GM21786 (cell line): Measurements from ENCODE around the gene ARID2.

Experiments used
- ATAC-seq: cut with Tn5 transposase; IDR thresholded peaks from one replicate; pipeline ENCODE4 v1.9.1; 2021; ENCODE audit not compliant: unreplicated experiment

ARID2 gene

DNA sequence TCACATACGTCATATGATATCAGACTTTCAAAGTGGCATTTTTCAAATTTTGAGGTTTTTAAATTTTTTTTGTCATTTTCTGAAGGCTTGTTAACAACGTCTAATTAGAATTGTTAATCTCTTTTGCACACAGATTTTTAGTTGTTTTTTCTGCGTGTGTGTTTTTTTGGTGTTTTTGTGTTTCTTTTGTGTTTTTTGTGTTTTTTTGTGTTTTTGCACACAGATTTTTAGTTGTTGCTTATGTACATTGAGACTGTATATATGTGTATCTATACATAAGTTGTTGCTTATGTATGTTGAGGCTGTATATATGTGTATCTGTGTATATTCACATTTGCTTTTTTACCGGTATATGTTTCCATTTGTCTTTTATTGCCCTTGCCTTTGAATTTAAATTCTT lies 30.8 kb downstream of the ARID2 start:
- ATAC-seq, result no peak

DNA sequence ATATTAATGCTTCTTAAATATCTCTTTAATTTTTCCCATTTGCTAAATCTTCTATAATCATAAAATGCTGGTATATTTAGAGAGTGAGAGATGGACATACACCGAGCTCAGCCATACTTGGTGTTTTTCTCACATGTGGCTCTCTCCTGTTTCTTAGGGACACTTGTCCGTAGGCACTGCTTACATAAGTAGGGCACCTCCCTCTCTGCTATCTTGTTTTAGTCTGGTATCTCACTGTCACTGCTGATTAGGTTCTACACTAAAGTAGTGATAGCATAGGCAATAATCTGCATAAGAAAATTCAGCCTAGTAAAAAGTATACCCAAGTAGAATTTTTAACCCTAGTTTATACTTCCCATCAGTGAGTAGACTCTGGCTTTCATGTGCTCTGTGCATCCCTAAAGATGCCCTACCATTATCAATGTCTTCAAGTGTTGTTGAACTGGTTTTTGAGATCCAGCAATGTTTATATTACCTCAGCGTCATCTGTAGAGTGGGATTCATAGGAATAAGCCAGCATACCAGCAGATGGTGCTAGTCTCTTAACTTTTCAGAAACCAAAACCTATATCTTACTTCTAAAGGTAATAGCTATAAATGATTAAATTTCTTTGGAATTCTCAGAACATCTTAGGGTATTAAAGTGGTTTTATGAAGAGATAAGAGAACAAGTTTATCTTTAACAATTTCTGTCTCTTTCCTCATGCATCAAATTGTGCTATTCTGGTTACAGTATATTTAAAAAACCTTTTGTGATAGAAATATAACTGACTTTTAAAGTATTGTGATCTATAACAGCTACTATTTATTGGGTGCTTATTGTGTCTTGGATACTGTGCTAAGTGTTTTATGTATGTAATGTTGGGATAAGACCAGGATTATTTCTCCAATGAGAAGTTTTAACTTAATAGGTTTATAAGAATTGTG lies 32.9 kb downstream of the ARID2 start:
- ATAC-seq, result peak; percentile 58

DNA sequence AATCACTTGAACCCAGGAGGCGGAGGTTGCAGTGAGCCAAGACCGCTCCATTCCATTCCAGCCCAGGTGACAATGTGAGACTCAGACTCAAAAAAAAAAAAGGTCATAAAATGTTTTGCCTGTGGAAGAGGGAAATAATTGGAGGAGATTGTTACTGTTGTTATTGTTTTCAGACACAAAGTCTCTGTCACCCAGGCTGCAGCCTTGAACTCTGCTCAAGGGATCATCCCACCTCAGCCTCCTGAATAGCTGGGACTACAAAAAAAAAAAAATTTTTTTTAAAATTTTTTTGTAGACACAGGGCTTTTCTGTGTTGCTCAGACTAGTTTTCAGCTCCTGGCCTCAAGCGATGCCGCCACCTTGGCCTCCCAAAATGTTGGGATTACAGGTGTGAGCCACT lies 33.9 kb downstream of the ARID2 start:
- ATAC-seq, result no peak

DNA sequence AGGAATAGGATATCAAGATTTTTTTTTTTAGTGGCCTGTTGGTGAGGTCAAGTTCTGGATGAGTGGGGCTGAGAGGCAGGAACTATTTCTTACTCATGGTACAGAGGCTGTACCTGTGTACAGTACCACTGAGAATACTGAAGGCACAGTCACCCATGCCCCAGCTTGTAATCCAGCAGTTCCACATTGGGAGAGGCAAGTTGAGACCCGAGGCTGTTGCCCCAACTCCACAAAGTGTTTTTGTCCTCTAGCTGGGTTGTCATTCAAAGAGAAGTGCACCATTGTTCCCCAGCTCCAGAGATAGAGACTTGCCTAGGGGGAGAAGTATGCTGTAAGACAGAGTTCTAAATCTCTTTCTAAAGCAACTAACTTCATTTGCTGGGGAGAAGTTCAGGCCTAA lies 38.7 kb downstream of the ARID2 start:
- ATAC-seq, result no peak

DNA sequence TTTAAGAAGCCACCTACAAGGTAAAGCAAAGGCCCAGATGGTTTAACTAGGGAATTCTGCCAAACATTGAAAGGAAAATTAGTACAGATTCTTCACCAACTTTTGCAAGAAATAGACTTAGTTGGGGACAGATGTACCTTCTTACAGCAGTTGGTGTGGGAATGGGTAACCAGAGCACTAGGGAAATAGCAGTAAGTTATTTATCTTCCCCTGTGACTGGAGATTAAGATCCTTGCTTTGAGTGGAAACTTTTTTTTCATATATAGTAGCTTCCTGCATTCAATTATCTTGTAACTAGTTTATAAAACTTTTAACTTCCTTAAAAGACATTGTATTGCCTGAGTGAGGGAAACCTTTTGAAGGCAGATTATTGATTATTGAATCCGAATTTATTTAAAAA lies 44.2 kb downstream of the ARID2 start:
- no peak for ATAC-seq

DNA sequence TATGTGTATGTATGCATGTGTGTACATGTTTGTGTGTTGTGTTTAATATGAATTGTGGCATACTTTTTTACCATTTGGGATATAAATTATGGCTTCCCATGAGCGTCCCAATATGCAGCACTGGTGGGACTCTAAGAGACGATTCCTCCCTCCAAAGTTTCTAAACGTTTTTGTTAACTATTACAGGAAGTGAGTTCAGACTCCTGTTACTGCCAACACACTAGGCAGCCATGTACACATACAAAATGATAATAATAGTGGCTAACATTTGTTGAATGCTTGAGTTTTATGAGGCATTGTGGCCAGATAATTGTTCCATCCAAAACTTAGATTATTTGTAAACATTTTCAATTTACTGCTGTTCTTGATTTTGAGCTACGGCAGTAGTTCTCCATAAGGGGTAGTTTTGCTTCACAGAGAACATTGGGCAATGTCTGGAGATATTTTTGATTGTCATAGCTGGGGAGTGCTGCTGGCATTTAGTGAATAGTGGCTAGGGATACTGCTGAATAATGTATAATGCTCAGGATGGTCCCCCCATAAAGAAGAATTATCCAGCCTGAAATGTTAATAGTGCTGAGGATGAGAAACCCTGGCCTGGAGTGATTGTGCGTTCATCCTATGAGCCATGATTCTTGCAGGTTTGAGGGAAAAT lies 45.1 kb downstream of the ARID2 start:
- ATAC-seq, result no peak

DNA sequence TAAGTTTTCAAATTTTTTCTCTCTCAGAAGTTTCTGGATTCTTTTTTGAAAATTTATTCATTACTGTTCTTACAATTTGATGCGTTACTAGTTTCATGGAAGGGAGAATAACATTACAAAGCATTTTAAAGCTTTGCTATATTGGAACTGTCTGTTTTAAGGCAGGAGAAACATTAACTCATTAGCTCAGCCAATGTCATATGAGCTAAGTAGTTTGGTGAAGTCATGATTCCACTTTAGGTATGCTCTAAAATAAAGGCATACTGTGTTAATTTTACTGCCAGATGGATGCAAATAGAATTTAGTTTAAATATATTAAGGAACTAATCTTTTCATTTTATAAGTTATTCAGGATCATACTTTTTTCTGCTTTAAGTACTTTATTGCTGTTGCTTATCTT lies 46.0 kb downstream of the ARID2 start:
- ATAC-seq, result no peak

DNA sequence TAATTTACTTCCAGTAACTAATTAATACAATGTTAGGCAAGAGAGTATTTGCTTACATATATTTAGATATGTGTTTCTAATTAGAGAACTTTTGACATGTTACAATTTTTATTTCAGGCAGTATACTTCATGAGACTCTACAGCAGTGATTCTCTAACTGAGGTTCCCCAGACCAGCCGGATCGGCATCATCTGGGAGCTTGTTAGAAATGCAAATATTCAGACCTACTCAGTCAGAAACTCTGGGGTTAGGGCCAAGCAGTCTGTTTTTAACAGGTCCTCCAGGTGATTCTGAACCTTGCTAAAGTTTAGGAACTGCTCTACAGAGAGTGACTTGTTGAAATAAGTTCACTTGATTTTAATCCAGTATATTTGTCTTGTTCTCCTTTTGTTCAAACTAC lies 46.5 kb downstream of the ARID2 start:
- no peak for ATAC-seq

DNA sequence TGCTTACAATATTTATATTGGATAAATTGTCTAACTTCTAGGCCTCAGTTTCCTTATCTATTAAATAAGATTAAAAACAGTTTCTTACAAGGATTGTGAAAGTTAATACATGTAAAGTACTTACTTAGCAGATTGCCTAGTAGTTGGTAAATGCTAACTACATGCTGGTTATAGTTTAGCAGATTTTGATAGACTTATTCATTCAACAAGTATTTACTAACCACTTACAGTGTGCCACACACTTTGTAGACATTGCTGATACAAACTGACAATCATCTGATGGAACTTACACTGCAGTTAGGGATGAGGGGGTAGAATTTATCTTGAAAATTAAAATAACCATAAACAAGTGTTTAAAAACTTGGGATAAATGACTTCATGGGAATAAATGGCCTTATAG lies 50.4 kb downstream of the ARID2 start:
- no peak for ATAC-seq

DNA sequence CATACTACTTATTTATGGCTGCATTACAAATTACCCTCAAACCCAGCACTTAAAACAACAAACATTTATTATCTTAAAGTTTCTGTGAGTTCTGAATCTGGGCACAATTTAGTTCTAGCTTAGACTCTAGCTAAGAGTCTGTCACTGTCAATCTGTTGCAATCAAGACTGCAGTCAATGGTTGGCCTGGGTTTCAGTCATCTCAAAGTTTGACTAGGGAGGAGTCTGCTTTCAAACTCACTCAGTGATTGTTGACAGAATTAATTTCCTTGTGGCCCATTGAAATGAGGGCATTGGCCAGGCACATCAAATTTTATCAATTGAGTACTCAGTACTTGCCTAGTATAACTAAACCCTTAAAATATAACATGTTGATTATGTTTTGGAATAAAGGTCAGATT lies 51.6 kb downstream of the ARID2 start:
- no peak for ATAC-seq

DNA sequence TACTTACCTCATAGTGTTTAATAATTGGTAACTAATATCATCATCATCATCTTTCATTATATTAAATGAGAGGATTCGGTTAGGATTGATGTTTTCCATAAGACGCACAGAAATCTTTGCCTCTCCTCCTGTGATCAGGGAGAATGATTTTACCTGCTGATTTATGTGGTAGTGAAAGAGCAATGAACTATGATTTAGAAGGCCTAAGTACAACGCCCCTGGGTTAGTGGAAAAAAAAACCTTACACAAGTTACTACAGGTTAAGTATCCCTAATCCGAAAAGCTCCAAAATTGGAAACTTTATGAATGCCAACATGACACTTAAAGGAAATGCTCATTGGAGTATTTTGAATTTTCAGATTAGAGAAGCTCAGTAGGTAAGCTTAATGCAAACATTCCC lies 55.8 kb downstream of the ARID2 start:
- ATAC-seq, result no peak

DNA sequence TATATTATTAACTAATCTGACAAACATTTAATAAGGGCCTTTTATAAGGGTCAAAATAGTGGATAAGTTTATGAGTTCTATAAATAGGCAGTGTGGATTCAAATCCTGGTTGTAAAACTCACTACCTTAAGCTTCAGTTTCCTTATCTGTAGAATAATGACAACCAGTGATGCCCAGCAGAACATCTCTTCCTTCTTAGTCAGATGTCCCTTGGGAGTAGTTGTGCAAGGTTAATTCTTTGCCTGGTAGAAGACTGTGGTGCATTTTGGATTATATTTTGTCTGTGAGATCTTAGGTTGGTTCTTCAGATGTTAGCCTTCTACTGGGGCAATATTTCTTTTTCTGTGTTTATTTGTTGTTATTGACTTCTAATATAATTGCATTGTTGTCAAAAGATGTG lies 59.5 kb downstream of the ARID2 start:
- peak; percentile 53 for ATAC-seq

DNA sequence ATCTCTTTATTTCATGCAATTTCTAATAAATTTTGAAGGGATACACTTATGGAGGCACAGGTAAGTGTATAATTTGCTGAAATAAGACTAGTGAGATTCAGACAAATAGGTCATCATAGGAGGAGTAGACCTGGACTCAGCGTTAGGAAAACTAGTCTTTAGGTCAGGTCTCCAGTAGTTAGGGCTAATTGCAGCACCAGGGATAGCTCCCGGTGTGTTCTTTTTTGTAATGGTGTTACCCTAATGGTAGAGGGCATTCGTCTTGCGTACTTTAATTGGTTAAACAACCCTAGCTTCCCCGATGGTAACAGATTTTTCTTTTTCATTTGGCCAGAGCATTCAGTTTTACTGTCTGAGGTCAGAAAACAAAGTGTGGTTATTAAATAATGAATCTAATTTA lies 64.9 kb downstream of the ARID2 start:
- no peak for ATAC-seq

DNA sequence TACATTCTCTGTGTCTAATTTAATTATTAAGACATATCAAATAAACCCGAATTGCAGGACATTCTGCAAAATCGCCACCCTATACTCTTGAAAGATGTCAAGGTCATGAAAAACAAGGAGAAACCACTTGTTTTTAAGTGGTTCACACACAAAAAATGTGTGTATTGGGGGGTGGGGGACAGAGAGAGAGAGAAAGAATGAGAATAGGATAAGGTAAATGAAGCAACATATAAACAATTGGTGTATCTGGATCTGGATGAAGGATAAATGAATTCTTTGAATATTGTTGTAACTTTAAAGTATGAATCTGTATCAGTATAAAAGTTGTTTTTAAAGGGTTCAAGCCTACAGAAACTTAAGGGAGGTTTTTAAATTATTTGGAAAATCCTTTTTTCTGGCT lies 72.1 kb downstream of the ARID2 start:
- ATAC-seq, result no peak

DNA sequence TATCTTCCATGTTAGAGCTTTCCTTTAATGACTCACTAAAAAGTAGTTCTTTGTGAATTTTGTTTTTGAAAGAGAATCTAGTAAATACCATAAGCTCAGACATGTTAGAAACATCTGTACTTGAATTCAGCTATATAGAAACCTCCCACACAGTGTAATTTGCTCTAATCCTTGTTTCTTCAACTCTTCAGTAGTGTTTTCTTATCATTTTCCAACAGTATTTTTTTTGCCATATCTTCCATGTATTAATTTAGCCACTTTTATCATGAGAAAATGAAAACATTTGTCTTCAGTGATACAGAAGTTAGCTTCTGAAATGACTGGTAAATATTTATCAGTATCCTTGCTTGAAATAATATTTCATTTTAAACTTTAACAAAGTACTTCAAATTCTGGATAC lies 73.6 kb downstream of the ARID2 start:
- no peak for ATAC-seq

DNA sequence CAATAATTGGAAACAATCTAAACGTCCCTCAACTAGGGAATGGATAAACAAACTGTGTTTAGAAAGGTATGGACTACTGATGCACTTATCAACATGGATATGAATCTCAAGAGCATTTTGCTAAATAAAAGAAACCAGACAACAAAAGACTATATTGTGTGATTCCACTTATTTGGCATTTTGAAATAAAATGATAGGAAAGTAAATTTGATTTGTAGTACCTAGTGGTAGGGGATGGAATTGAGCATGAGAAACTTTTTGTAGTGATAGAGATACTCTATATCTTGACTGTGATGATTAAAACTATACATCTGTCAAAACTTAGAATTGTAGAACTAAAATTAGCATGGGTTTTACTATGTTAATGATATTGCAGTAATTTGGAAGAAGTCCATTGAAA lies 87.1 kb downstream of the ARID2 start:
- ATAC-seq, result no peak

DNA sequence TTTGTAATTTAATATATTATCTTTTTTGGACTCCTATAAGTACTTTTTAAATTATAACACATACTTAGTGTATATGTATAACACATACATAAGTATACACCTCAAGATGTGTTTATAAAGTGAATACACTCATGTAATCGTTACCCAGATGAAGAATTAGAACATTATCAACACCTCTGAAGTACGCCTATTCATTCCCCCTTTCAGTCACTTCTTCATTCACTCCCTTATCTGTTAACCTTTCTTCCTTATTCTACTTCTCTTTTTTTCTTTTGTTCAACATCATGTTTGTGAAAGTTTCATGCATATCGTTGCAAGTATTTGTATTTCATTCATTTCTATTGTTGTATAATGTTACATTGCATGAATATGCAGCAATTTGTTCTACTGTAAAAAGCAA lies 98.5 kb downstream of the ARID2 start:
- ATAC-seq, result no peak

DNA sequence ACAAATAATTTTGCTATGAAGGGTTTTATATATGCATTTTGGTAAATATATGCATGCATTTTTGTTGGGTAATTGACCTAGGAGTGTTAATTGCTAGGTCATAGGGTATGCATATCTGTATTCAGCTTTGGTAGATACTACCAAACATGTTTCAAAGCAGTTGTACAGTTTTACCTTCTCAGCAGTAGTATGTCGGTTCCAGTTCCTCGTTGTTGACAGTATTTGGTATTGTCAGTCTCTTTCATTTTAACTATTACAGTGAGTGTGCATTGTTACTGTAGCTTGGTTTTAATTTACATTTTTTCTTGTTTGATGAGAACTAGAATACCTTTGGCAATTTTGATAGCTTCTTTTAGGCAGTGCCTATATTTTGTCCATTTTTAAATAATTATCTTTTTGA lies 98.9 kb downstream of the ARID2 start:
- ATAC-seq, result no peak

DNA sequence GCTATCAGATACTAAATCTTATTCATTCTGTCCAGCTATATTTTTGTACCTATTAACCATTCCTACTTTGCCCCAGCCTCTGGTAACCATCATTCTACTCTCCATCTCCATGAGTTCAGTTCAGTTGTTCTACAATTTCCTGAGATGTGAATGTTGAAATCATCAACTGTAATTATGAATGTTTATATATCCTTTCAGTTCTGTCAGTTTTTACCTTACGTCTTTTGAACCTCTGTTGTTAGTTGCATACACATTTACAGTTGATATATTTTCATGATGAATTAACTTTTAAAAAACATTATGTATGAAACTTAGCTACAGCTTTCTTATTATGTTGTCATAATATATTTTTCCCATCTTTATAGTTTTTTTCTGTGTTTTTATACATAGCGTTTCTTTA lies 102.1 kb downstream of the ARID2 start:
- no peak for ATAC-seq

DNA sequence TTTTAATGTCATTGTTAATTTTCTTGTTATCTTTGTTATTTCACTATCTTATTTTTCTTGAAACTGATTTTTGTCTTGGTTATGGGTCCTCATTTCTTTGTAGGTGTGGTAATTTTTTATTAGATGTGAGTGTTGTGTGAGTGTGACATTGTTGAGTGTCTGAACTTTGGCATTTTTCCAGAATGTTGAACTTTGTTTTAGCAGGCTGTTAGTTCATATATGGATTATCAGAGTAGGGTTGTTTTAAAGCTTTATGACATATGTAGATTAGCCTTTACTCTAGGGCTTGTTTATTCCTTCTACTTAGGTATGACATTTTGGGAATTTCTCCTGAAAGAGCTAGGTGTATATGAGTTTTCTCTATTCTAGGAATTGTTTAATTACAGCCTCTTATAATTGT lies 103.9 kb downstream of the ARID2 start:
- ATAC-seq, result no peak

DNA sequence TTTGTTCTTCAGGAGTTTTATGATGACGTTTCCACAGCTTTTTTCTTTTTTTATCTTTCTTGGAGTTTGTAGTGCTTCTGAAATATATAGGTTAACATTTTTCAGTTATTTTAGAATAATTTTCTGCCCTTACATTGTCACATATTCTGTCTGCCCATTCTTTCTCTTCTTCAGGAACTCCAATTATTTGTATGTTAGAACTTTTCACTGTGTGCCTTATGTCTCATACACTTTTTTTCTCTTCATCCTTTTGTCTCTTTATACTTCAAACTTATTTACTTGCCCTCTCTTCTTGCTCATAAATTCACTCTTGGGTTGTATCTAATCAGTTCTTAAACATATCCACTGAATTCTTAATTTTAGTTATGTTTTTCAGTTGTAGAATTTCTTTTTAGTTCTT lies 105.3 kb downstream of the ARID2 start:
- ATAC-seq, result no peak

DNA sequence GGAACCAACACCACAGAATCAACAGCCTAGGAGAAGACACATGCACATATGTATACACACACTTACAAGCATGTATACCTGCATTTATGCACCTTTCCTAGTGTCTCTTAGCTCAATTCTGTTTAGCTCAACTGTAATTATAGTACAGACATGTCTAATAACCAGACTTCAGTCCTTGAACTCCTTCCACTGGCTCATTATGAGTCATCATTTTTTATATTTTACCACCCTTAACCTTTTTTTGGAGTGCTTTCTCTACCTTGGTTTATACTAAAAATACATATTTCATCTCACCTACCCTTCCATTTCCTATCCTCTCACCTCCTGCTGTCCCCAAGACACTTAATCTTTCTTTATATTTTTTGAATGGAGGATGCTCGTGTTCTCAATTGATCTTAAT lies 110.4 kb downstream of the ARID2 start:
- ATAC-seq, result no peak

DNA sequence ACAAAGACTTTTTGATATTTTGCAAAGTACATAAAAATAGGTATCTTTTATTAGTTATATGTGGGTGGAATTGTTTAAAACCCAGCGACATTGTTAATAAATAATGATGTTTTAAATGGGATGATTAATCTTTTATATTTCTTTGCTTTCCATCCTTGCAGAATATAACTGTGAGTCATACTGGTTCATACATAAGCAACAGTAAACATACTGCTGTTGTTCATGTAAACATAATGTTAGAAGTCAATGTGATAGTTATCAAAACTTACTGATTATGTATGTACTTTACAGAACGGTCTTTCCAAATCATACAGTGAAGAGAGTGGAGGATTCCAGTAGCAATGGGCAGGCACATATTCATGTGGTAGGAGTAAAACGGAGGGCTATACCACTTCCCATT lies 119.8 kb downstream of the ARID2 start:
- ATAC-seq, result no peak
